HG03521 (cell line): ENCODE data around the gene NFIA.

ENCODE experiments used
- ATAC-seq: cut with Tn5 transposase; IDR thresholded peaks from one replicate; pipeline ENCODE4 v1.9.1; 2021; ENCODE audit warnings: mild to moderate bottlenecking, moderate library complexity; ENCODE audit not compliant: unreplicated experiment

The NFIA gene

GRCh38 chr1:61445269-61445825 is 363.0 kb downstream of the NFIA start:
- ATAC-seq: no peak

- ATAC-seq: no peak
Measured at GRCh38 chr1:61446531-61446991, 364.2 kb downstream of the NFIA start.

- ATAC-seq: no peak
Measured at GRCh38 chr1:61447106-61447967, 365.0 kb downstream of the NFIA start.

- ATAC-seq: no peak
Measured at GRCh38 chr1:61447968-61448430, 365.6 kb downstream of the NFIA start.

GRCh38 chr1:61448914-61449313 is 366.6 kb downstream of the NFIA start:
- ATAC-seq: no peak

GRCh38 chr1:61449410-61449809 is 367.0 kb downstream of the NFIA start:
- ATAC-seq: no peak

- no peak for ATAC-seq
Measured at GRCh38 chr1:61450454-61450853, 368.1 kb downstream of the NFIA start.

GRCh38 chr1:61450872-61451571 is 368.7 kb downstream of the NFIA start:
- ATAC-seq: no peak

- ATAC-seq: no peak
Measured at GRCh38 chr1:61451572-61451968, 369.2 kb downstream of the NFIA start.

- ATAC-seq: no peak
Measured at GRCh38 chr1:61452176-61453035, 370.0 kb downstream of the NFIA start.

- peak; percentile 77 for ATAC-seq
Measured at GRCh38 chr1:61453111-61453961, 371.0 kb downstream of the NFIA start.

- ATAC-seq: no peak
Measured at GRCh38 chr1:61455400-61455799, 373.0 kb downstream of the NFIA start.

GRCh38 chr1:61457526-61458040 is 375.2 kb downstream of the NFIA start:
- no peak for ATAC-seq

- no peak for ATAC-seq
Measured at GRCh38 chr1:61459345-61459744, 377.0 kb downstream of the NFIA start.

GRCh38 chr1:61460191-61460590 is 377.8 kb downstream of the NFIA start:
- no peak for ATAC-seq

GRCh38 chr1:61461406-61462384 is 379.3 kb downstream of the NFIA start:
- no peak for ATAC-seq

GRCh38 chr1:61462628-61463027 is 380.3 kb downstream of the NFIA start:
- no peak for ATAC-seq

- no peak for ATAC-seq
Measured at GRCh38 chr1:61463220-61463619, 380.9 kb downstream of the NFIA start.
